CD14-positive monocyte (primary cell): ENCODE results near the gene VWA5B1. TPM values are rescaled to one million over a fixed set of nuclear protein-coding genes. Genes with fewer than 3 reads are reported as not detected.

Experiments used
- DNase-seq, 3 donors: peaks; one replicate each; pipeline ENCODE4 v3.0.0-alpha.2; 2011 to 2022
- H2AFZ ChIP-seq: 2 replicates; pipeline ENCODE4 v1.6.0; 2012; ENCODE audit warnings: mild to moderate bottlenecking, low read depth, low read length, inconsistent platforms; ENCODE audit not compliant: insufficient read depth, poor library complexity, severe bottlenecking
- H3K27ac ChIP-seq, 2 donors: 1 replicate in 1 of 2; 2 replicates in 1 of 2; pipeline ENCODE4 v1.5.1; 2012 to 2013; ENCODE audit warnings: low read length in 2 of 2, control low read depth in 1 of 2, inconsistent platforms in 1 of 2, low read depth in 1 of 2, mild to moderate bottlenecking in 1 of 2
- H3K27me3 ChIP-seq, 2 donors: one replicate each; pipeline versions ENCODE4 v1.6.0 to v1.6.1; 2011 to 2013; ENCODE audit warnings: low read length in 2 of 2; ENCODE audit not compliant: control insufficient read depth in 2 of 2, insufficient read depth in 2 of 2
- H3K36me3 ChIP-seq, 2 donors: replicated peaks in 1 of 2; 1 replicate in 1 of 2; 2 replicates in 1 of 2; pipeline versions ENCODE4 v1.5.1 to v1.6.1; 2012 to 2013; ENCODE audit warnings: low read length in 2 of 2, control low read depth in 1 of 2, inconsistent platforms in 1 of 2, mild to moderate bottlenecking in 1 of 2; ENCODE audit not compliant: insufficient read depth in 2 of 2, control insufficient read depth in 1 of 2
- H3K4me1 ChIP-seq, 2 donors: 1 replicate in 1 of 2; 2 replicates in 1 of 2; pipeline versions ENCODE4 v1.5.1 to v1.6.1; 2012 to 2013; ENCODE audit warnings: low read length in 2 of 2, control low read depth in 1 of 2, inconsistent platforms in 1 of 2, mild to moderate bottlenecking in 1 of 2, moderate library complexity in 1 of 2; ENCODE audit not compliant: insufficient read depth in 2 of 2, control insufficient read depth in 1 of 2
- H3K4me2 ChIP-seq: replicated peaks from 2 replicates; pipeline ENCODE3; 2012; ENCODE audit warnings: low read length, moderate library complexity, mild to moderate bottlenecking; ENCODE audit not compliant: poor library complexity, severe bottlenecking; ENCODE audit errors: extremely low read depth
- H3K4me3 ChIP-seq, 3 experiments: fragments of 200-600 bp in 1 of 3; sonication (generic) in 1 of 3; replicated peaks in 1 of 3; 1 replicate in 2 of 3; 2 replicates in 1 of 3; pipeline ENCODE4 v1.5.1; 2011 to 2013; ENCODE audit warnings: low read length in 3 of 3, mild to moderate bottlenecking in 3 of 3, control low read depth in 2 of 3, low read depth in 2 of 3, inconsistent platforms in 1 of 3, moderate library complexity in 1 of 3
- H3K79me2 ChIP-seq: 2 replicates; pipeline ENCODE4 v1.6.0; 2012; ENCODE audit warnings: mild to moderate bottlenecking, control low read depth, inconsistent platforms, low read length, moderate library complexity; ENCODE audit not compliant: insufficient read depth
- H3K9ac ChIP-seq: 2 replicates; pipeline ENCODE4 v1.6.0; 2017; ENCODE audit warnings: low read length, mild to moderate bottlenecking; ENCODE audit not compliant: insufficient read depth, poor library complexity, severe bottlenecking
- H3K9me3 ChIP-seq, 2 donors: replicated peaks in 1 of 2; 1 replicate in 1 of 2; 2 replicates in 1 of 2; pipeline versions ENCODE4 v1.5.1 to v1.6.1; 2012 to 2013; ENCODE audit warnings: low read length in 2 of 2, control low read depth in 1 of 2; ENCODE audit not compliant: control insufficient read depth in 1 of 2, insufficient read depth in 1 of 2
- H4K20me1 ChIP-seq: 2 replicates; pipeline ENCODE4 v1.6.0; 2012; ENCODE audit warnings: mild to moderate bottlenecking, low read length, control low read depth, moderate library complexity; ENCODE audit not compliant: insufficient read depth
- H3K27ac Mint-ChIP-seq, 7 donors: one replicate each; pipeline ENCODE4 v1.8.0; 2020; ENCODE audit warnings: mild to moderate bottlenecking in 7 of 7, mixed read lengths in 7 of 7, moderate library complexity in 6 of 7, inconsistent platforms in 2 of 7
- H3K27me3 Mint-ChIP-seq, 3 donors: one replicate each; pipeline ENCODE4 v1.8.0; 2021 to 2022; ENCODE audit warnings: low read depth in 3 of 3, mild to moderate bottlenecking in 3 of 3, mixed read lengths in 3 of 3, moderate library complexity in 3 of 3, inconsistent platforms in 1 of 3
- H3K36me3 Mint-ChIP-seq, 2 donors: one replicate each; pipeline ENCODE4 v1.8.0; 2020; ENCODE audit warnings: mixed read lengths in 2 of 2, inconsistent platforms in 1 of 2, mild to moderate bottlenecking in 1 of 2
- H3K4me1 Mint-ChIP-seq: one replicate; pipeline ENCODE4 v1.8.0; 2020; ENCODE audit warnings: mild to moderate bottlenecking, mixed read lengths
- H3K4me3 Mint-ChIP-seq, 2 donors: one replicate each; pipeline ENCODE4 v1.8.0; 2020; ENCODE audit warnings: mild to moderate bottlenecking in 2 of 2, mixed read lengths in 2 of 2, moderate library complexity in 1 of 2
- H3K9me3 Mint-ChIP-seq, 7 donors: one replicate each; pipeline ENCODE4 v1.8.0; 2020 to 2022; ENCODE audit warnings: mixed read lengths in 7 of 7, mild to moderate bottlenecking in 6 of 7, moderate library complexity in 6 of 7, inconsistent platforms in 2 of 7
- CTCF ChIP-seq: fragments of 200-600 bp; IDR thresholded peaks from one replicate; pipeline ENCODE4 v1.8.0; 2022; ENCODE audit warnings: antibody characterized with exemption, mild to moderate bottlenecking
- WGBS: methylation state at CpG from one replicate; pipeline ENCODE4 v1.1.5; 2013; ENCODE audit warnings: missing lambda C conversion rate; ENCODE audit not compliant: insufficient coverage; 5-methylcytosine and 5-hydroxymethylcytosine counted together
- intact Hi-C, 2 donors: fragments of 100-400 bp; cut with micrococcal nuclease; formaldehyde crosslinking; loops; one replicate each; pipeline versions ENCODE4 v1.15.0 to v1.15.1; 2023
- polyA plus RNA-seq, 3 donors: library from polyadenylated mRNA; depleted of rRNA in 1 of 3; unstranded in 2 of 3; stranded (reverse) in 1 of 3; fragments of 300-500 nt in 2 of 3; fragments of >200 nt in 1 of 3; fragmentation: Illumina TruSeq in 2 of 3; gene quantifications; 1 replicate in 2 of 3; 2 replicates in 1 of 3; pipeline ENCODE4 v1.2.3, GENCODE V29; 2012 to 2021

Gene VWA5B1
- polyA plus RNA-seq, 3 donors = not detected

GRCh38 chr1:20322825-20323612 is 32.3 kb downstream of the VWA5B1 start:
- Mint-ChIP-seq H3K27ac (no peak overlapping the region), H3K9me3 (no peaks in the 10 kb centered on the region), H3K4me3 (peak overlapping the region in 1 of 2 donors; percentile 55), H3K4me1 (no peaks in the 10 kb centered on the region), H3K36me3 (no peaks in the 10 kb centered on the region), H3K27me3 (peaks cover 10 to 35% (median 24%) of the 10 kb centered on the region in 3 donors)
- H3K79me2 ChIP-seq = no peaks in the 10 kb centered on the region
- no peaks in the 10 kb centered on the region for H4K20me1 ChIP-seq
- no peak overlapping the region for H3K4me2 ChIP-seq
- no peaks in the 10 kb centered on the region for H3K9me3 ChIP-seq
- H2AFZ ChIP-seq = no peak overlapping the region
- peaks cover 0 to 7% of the 10 kb centered on the region in 2 donors for H3K27me3 ChIP-seq
- TF ChIP-seq CTCF = no peak
- H3K9ac ChIP-seq = no peak overlapping the region
- no peak for DNase-seq
- H3K4me1 ChIP-seq = no peaks in the 10 kb centered on the region
- no peak overlapping the region for H3K4me3 ChIP-seq
- intact Hi-C loops = no loop called here
- no peak overlapping the region for H3K27ac ChIP-seq
- WGBS = 83% methylated on average over 22 of the region's 23 CpGs
- no peaks in the 10 kb centered on the region for H3K36me3 ChIP-seq

GRCh38 chr1:20323613-20323920 is 32.9 kb downstream of the VWA5B1 start:
- H3K27me3 ChIP-seq = peaks cover 0 to 7% of the 10 kb centered on the region in 2 donors
- no peaks in the 10 kb centered on the region for H3K9me3 ChIP-seq
- Mint-ChIP-seq H3K9me3 (no peaks in the 10 kb centered on the region), H3K4me3 (peak overlapping the region in 1 of 2 donors; percentile 8), H3K27me3 (peaks cover 12 to 38% (median 24%) of the 10 kb centered on the region in 3 donors), H3K27ac (no peak overlapping the region), H3K36me3 (no peaks in the 10 kb centered on the region), H3K4me1 (no peaks in the 10 kb centered on the region)
- no peak overlapping the region for H2AFZ ChIP-seq
- no peak overlapping the region for H3K9ac ChIP-seq
- no peak for DNase-seq
- 100% methylated on average over 1 of the region's 3 CpGs for WGBS
- H3K4me3 ChIP-seq = no peak overlapping the region
- no peak for TF ChIP-seq CTCF
- intact Hi-C loops = no loop called here
- no peak overlapping the region for H3K4me2 ChIP-seq
- no peak overlapping the region for H3K27ac ChIP-seq
- no peaks in the 10 kb centered on the region for H4K20me1 ChIP-seq
- H3K4me1 ChIP-seq = no peaks in the 10 kb centered on the region
- no peaks in the 10 kb centered on the region for H3K79me2 ChIP-seq
- H3K36me3 ChIP-seq = no peaks in the 10 kb centered on the region
